Neural cell (in vitro differentiated cells): ENCODE results near the gene CHST13. TPM values are rescaled to one million over a fixed set of nuclear protein-coding genes. Genes with fewer than 3 reads are reported as not detected.

ENCODE experiments used
- H2AFZ ChIP-seq: fragments of 200-600, 300-800 bp; sonication (generic), shearing (Covaris generic); 2 replicates; pipeline ENCODE4 v1.6.0; 2014; ENCODE audit warnings: low read depth, mild to moderate bottlenecking, antibody characterized with exemption, low read length, moderate library complexity
- H3F3A ChIP-seq: fragments of 200-600 bp; shearing (Covaris generic); 2 replicates; pipeline ENCODE4 v1.6.1; 2016; ENCODE audit warnings: mild to moderate bottlenecking, moderate library complexity, mixed read lengths, antibody characterized with exemption, low read length; ENCODE audit not compliant: insufficient read depth, poor library complexity, severe bottlenecking
- H3K27ac ChIP-seq: fragments of 200-600, 300-800 bp; sonication (generic), shearing (Covaris generic); 2 replicates; pipeline ENCODE4 v1.5.1; 2014; ENCODE audit warnings: mild to moderate bottlenecking, low read length, moderate library complexity
- H3K27me3 ChIP-seq: fragments of 300-800, 200-600 bp; sonication (generic), shearing (Covaris generic); 2 replicates; pipeline ENCODE4 v1.6.0; 2014; ENCODE audit warnings: mild to moderate bottlenecking, low read depth, low read length, moderate library complexity; ENCODE audit not compliant: insufficient read depth
- H3K36me3 ChIP-seq: fragments of 300-800, 200-600 bp; sonication (generic), shearing (Covaris generic); 2 replicates; pipeline ENCODE4 v1.5.1; 2014; ENCODE audit warnings: mild to moderate bottlenecking, antibody characterized with exemption, low read length, moderate library complexity; ENCODE audit not compliant: insufficient read depth
- H3K4me2 ChIP-seq: fragments of 300-800, 200-600 bp; sonication (generic), shearing (Covaris generic); 2 replicates; pipeline ENCODE4 v1.6.0; 2014; ENCODE audit warnings: mild to moderate bottlenecking, low read length
- H3K4me3 ChIP-seq: fragments of 300-800, 200-600 bp; sonication (generic), shearing (Covaris generic); 2 replicates; pipeline ENCODE4 v1.5.1; 2014; ENCODE audit warnings: mild to moderate bottlenecking, low read length, moderate library complexity
- H3K79me2 ChIP-seq: fragments of 200-600 bp; shearing (Covaris generic); replicated peaks from 2 replicates; pipeline ENCODE4 v1.6.0; 2014; ENCODE audit warnings: mild to moderate bottlenecking, low read length, moderate library complexity; ENCODE audit not compliant: insufficient read depth
- H3K9ac ChIP-seq: fragments of 300-800, 200-600 bp; sonication (generic), shearing (Covaris generic); 2 replicates; pipeline ENCODE4 v1.6.1; 2016; ENCODE audit warnings: mild to moderate bottlenecking, low read length, mixed read lengths
- H3K9me2 ChIP-seq: fragments of 200-600 bp; shearing (Covaris generic); 2 replicates; pipeline ENCODE4 v1.6.1; 2016; ENCODE audit warnings: mild to moderate bottlenecking, low read length, mixed read lengths; ENCODE audit not compliant: insufficient read depth
- H3K9me3 ChIP-seq: fragments of 200-600, 300-800 bp; sonication (generic), shearing (Covaris generic); 2 replicates; pipeline ENCODE4 v1.6.1; 2016; ENCODE audit warnings: mild to moderate bottlenecking, mixed run types, low read length, moderate library complexity, mixed read lengths
- H4K20me1 ChIP-seq: fragments of 200-600 bp; shearing (Covaris generic); 2 replicates; pipeline ENCODE4 v1.6.1; 2016; ENCODE audit warnings: mild to moderate bottlenecking, mixed run types; ENCODE audit not compliant: insufficient read depth
- CTCF ChIP-seq: fragments of 450-650 bp; IDR thresholded peaks from 2 replicates; pipeline ENCODE4 v1.5.1; 2014; ENCODE audit warnings: antibody characterized with exemption, mild to moderate bottlenecking, moderate library complexity; ENCODE audit not compliant: poor library complexity, severe bottlenecking
- EP300 ChIP-seq: fragments of 450-650 bp; conservative IDR thresholded peaks from 2 replicates; pipeline ENCODE4 v1.6.1; 2014; ENCODE audit warnings: antibody characterized with exemption, mild to moderate bottlenecking, moderate library complexity; ENCODE audit not compliant: poor library complexity, severe bottlenecking
- EZH2 ChIP-seq: fragments of 200-600, 300-800 bp; shearing (Covaris generic), sonication (generic); IDR thresholded peaks from 2 replicates; pipeline ENCODE4 v1.6.1; 2014; ENCODE audit warnings: antibody characterized with exemption, low read length, borderline replicate concordance, mild to moderate bottlenecking; ENCODE audit not compliant: insufficient read depth, poor library complexity, severe bottlenecking
- MXI1 ChIP-seq: fragments of 450-650 bp; conservative IDR thresholded peaks from 2 replicates; pipeline ENCODE4 v1.6.1; 2014; ENCODE audit warnings: antibody characterized with exemption, mild to moderate bottlenecking; ENCODE audit not compliant: poor library complexity, severe bottlenecking
- POLR2AphosphoS5 ChIP-seq: IDR thresholded peaks from 2 replicates; pipeline ENCODE4 v1.6.1; 2012
- RAD21 ChIP-seq: fragments of 450-650 bp; conservative IDR thresholded peaks from 2 replicates; pipeline ENCODE4 v1.6.1; 2014; ENCODE audit warnings: antibody characterized with exemption, mild to moderate bottlenecking, moderate library complexity
- SMC3 ChIP-seq: fragments of 450-650 bp; conservative IDR thresholded peaks from 2 replicates; pipeline ENCODE4 v1.6.1; 2014; ENCODE audit warnings: antibody characterized with exemption, mild to moderate bottlenecking, moderate library complexity; ENCODE audit not compliant: poor library complexity
- TAF1 ChIP-seq: IDR thresholded peaks from 2 replicates; pipeline ENCODE4 v1.6.1; 2012; ENCODE audit warnings: low read depth
- polyA plus RNA-seq: library from polyadenylated mRNA; depleted of rRNA; stranded (reverse); fragments of >200 nt; gene quantifications from 2 replicates; pipeline ENCODE4 v1.2.3, GENCODE V29; 2014
- TF ChIP-seq, protein P1 (sequence below): IDR thresholded peaks from 2 replicates; pipeline ENCODE4 v1.6.1; 2012; ENCODE audit warnings: borderline replicate concordance

Gene CHST13
- polyA plus RNA-seq, 1 donor from 2014 or later: not detected

DNA sequence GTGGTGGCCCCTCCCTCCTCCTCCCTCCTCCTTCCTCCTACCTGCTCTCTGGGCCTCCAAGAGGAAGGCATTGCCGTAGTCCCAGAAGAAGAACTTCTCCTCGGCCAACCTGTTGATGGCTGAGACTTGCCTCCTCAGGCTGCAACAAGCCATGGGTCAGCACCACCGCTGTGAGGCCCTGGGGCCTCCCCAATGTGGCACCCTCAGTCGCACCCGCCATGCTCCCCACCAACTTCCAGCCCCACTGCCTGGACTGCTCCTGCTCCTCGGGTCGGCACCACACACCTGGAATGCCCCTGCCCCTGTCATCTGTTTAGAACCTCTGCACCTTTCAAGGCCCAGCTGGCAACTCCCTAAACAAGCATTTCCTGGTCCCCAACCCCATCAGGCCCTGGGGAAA lies 23.9 kb upstream of the CHST13 start:
- H2AFZ ChIP-seq: no peak overlapping the region
- H3K9me3 ChIP-seq: no peaks in the 10 kb centered on the region
- no peaks in the 10 kb centered on the region for H4K20me1 ChIP-seq
- H3K9ac ChIP-seq: no peak overlapping the region
- no peaks in the 10 kb centered on the region for H3K9me2 ChIP-seq
- no peaks in the 10 kb centered on the region for H3K36me3 ChIP-seq
- no peaks in the 10 kb centered on the region for H3K79me2 ChIP-seq
- no peaks in the 10 kb centered on the region for H3F3A ChIP-seq
- H3K4me3 ChIP-seq: no peak overlapping the region
- H3K27me3 ChIP-seq: no peaks in the 10 kb centered on the region
- TF ChIP-seq, protein P1, sequence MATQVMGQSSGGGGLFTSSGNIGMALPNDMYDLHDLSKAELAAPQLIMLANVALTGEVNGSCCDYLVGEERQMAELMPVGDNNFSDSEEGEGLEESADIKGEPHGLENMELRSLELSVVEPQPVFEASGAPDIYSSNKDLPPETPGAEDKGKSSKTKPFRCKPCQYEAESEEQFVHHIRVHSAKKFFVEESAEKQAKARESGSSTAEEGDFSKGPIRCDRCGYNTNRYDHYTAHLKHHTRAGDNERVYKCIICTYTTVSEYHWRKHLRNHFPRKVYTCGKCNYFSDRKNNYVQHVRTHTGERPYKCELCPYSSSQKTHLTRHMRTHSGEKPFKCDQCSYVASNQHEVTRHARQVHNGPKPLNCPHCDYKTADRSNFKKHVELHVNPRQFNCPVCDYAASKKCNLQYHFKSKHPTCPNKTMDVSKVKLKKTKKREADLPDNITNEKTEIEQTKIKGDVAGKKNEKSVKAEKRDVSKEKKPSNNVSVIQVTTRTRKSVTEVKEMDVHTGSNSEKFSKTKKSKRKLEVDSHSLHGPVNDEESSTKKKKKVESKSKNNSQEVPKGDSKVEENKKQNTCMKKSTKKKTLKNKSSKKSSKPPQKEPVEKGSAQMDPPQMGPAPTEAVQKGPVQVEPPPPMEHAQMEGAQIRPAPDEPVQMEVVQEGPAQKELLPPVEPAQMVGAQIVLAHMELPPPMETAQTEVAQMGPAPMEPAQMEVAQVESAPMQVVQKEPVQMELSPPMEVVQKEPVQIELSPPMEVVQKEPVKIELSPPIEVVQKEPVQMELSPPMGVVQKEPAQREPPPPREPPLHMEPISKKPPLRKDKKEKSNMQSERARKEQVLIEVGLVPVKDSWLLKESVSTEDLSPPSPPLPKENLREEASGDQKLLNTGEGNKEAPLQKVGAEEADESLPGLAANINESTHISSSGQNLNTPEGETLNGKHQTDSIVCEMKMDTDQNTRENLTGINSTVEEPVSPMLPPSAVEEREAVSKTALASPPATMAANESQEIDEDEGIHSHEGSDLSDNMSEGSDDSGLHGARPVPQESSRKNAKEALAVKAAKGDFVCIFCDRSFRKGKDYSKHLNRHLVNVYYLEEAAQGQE: no peak
- TF ChIP-seq EP300 (no peak), EZH2 (no peak), CTCF (no peak), SMC3 (no peak), MXI1 (no peak), TAF1 (no peak), POLR2AphosphoS5 (no peak), RAD21 (no peak)
- H3K27ac ChIP-seq: no peak overlapping the region
- H3K4me2 ChIP-seq: no peak overlapping the region

DNA sequence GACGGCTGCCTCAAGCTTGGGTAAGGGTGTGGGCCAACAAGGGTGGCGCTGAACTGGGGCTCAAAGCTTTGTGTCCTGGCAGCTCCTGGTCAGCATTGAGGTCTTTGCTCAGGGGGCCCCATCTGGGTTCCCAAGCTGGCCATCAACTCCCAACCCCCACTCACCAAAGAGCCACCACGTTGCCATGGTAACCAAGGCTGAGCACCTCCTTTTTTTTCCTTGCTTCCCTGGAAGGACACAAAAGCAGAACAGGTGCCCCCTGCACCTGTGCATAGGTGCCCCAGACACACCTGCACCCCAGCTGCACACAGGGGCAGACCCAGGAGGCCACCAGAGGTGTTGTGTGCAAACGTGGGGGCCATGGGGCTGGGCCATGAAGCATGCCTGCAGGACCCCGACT lies 22.9 kb upstream of the CHST13 start:
- Histone ChIP-seq H3K4me3 (no peak overlapping the region), H3K4me2 (no peak overlapping the region), H2AFZ (no peak overlapping the region), H3K9me3 (no peaks in the 10 kb centered on the region), H3K27ac (no peak overlapping the region), H3K27me3 (no peaks in the 10 kb centered on the region), H3F3A (no peaks in the 10 kb centered on the region), H3K9ac (no peak overlapping the region), H3K79me2 (no peaks in the 10 kb centered on the region), H4K20me1 (no peaks in the 10 kb centered on the region), H3K36me3 (no peaks in the 10 kb centered on the region), H3K9me2 (no peaks in the 10 kb centered on the region)
- TF ChIP-seq RAD21 (no peak), TAF1 (no peak), EP300 (no peak), POLR2AphosphoS5 (no peak), MXI1 (no peak)
- TF ChIP-seq, protein P1: no peak
